Stimulated activated CD4-positive, alpha-beta T cell treated with anti-CD3 and anti-CD28 coated beads, Interleukin-4, amount 100 ng/mL, for 4 hours (primary cell): ENCODE measurements around the gene TTC4.

Source experiments
- DNase-seq, 2 experiments: peaks; one replicate each; pipeline ENCODE4 v3.0.0-alpha.2; 2020

The TTC4 gene

GRCh38 chr1:54705153-54705552, 10.5 kb upstream of the TTC4 start:
- no peak for DNase-seq

GRCh38 chr1:54706419-54706818, 9.2 kb upstream of the TTC4 start:
- no peak for DNase-seq

DNA sequence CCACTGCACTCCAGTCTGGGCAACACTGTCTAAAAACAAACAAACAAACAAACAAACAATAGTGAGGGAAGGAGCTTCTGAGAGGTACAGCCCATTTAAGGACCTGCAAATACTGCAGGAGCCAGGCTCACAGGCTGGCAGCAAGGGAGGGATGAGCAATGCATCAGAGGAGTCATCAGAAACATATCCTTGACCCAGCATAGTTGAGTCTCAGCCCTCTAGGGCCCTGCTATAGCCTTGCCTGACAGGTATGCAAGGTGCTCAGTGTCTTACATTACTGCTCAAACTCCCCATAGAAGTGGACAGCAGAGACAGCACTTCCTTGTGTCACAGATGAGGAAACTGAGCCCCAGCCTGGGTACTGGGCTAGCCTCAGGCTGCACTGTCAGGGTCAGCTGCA, 7.3 kb upstream of the TTC4 start:
- DNase-seq: no peak

GRCh38 chr1:54709547-54710292, 5.9 kb upstream of the TTC4 start:
- DNase-seq: no peak

GRCh38 chr1:54710434-54710833, 5.2 kb upstream of the TTC4 start:
- no peak for DNase-seq

DNA sequence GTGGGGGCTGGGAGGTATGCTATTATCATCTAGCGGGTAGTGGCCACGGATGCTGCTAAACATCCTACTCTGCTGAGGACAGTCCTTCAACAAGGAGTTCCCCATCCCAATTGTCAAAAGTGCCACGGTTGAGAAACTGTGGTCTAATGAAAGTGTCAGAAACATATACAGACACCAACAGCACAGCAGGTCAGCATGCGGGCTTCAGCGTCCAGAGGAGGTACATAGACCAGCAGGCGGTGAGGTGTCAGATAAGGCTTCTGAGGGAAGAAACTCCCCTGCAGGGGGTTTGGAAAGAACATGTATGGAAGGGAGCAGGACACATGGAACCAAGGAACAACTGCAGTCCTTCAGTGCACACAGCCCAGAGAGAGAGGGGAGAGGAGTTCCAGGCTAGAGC, 4.8 kb upstream of the TTC4 start:
- DNase-seq: no peak

GRCh38 chr1:54711536-54711935, 4.1 kb upstream of the TTC4 start:
- no peak for DNase-seq

DNA sequence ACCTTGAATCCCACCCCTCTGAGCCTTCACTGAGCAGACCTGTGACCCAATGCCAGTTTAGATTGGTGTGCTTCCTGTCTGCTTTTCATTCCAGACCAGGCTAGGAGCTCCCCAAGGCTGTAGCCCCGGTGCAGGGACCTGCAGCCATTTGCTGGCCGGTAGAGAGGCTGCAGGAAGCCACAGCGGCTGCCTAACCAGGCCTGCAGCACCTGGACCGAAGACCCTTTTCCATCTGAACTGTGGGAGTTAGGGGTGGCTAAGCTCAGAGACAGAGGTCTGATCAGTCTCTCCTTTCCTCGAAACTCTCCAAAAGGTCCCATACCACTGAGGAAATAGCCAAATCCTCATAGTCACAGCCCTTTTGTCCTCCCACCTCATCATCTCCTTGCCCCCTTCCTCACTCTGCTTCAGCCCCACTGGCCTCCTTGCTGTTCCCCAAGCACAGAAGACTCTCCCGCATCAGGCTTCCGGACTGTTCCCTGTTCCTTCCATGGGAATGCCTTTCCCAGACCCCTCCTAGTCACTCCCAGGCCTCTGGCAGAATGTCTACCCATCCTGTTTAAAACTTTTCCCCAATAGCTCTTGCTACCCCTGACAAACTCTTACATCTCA, 674 bp upstream of the TTC4 start:
- no peak for DNase-seq

DNA sequence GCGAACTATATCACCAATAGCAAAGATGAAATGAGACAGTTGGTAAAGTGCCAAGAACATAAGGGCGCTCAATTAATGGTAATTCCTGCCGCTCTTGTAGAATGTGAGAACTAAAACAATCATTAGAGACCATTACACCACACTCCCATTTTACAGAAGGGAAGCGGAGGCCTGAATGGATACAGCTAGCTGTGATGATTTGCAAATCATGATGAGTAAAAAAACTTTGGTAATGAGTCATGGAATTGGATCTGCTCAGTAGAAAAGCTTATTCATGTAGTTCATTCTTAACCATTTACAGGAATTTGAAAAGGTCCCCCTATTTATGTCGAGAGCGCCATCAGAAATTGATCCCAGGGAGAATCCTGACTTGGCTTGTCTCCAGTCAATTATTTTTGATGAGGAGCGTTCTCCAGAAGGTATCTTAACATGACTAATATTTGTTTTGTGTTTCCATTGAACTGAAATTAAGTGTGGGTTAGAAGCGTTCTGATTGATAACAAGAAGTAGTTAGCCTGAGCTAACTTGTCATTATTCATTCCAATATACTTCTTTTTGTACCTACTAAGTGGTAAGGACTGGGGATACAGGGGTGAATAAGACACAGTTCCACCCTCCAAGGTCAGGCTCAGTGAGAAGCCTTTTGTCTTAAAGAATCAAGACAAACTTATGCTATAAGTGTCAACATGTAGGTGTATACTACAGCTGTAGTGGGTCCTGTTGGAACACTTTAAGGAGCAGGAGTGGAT, 812 bp downstream of the TTC4 start:
- no peak for DNase-seq

DNA sequence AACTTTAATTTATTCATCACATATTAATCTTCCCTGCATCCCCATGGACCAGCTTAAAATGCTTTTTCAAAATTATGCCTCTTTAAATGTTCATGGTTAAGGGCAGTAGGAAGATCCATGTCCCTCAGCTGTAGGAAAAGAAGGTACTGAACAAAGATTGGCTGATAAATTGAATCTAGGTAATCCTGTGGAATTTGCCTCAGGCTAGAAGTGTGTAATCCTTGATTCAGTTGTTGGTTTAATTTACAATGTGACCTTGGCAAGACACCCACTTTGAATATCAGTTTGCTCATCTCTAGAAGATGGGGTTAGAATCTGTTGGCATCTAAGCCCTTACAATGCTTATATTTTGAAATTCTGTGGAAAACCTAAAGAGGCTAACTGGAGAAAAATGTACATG, 6.1 kb downstream of the TTC4 start:
- no peak for DNase-seq

GRCh38 chr1:54723985-54724384, 8.3 kb downstream of the TTC4 start:
- no peak for DNase-seq

DNA sequence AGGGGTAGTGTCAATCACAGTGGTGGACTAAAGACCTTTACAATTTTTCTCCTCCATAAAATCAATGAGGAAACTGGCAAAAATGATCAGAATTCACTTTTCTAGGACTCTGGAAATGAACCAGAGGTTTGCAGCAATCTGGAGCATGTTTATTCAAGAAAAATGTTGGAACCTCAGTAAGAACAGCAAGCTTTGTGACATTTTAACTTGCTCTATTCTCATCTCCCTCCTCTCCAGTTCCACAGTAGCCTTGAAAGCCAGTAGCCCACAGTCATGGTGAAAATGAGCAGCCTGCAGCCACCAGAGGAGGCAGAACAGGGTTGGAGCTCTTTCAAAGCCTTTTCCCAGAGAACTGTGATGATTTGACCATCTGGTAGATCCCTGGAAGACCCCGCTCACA, 9.1 kb downstream of the TTC4 start:
- DNase-seq: no peak

- DNase-seq: no peak
Measured at GRCh38 chr1:54728027-54728426, 12.4 kb downstream of the TTC4 start.

GRCh38 chr1:54736685-54737084, 21.0 kb downstream of the TTC4 start:
- DNase-seq: no peak

- DNase-seq: no peak
Measured at GRCh38 chr1:54738244-54738643, 22.6 kb downstream of the TTC4 start.

GRCh38 chr1:54741531-54741930, 25.9 kb downstream of the TTC4 start:
- DNase-seq: no peak

DNA sequence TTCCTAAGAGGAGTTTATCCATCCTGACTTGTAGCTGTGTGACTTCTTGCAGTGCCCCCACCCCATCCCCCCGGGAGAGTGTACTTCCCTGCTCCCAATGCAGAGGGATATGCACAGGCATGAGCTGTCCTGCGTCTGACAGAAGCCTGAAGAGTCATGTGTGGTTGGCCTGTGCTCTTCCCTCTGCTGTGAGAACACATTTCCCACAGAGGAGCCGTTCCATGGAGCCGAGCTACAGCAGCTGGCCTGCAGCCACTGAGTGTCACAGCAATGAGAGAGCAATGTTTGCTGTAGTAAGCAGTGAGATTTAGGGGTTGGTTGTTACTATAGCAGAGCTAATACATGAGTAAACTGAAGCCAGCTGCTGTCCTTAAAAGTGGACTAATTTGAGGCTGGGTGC, 26.6 kb downstream of the TTC4 start:
- DNase-seq: no peak

DNA sequence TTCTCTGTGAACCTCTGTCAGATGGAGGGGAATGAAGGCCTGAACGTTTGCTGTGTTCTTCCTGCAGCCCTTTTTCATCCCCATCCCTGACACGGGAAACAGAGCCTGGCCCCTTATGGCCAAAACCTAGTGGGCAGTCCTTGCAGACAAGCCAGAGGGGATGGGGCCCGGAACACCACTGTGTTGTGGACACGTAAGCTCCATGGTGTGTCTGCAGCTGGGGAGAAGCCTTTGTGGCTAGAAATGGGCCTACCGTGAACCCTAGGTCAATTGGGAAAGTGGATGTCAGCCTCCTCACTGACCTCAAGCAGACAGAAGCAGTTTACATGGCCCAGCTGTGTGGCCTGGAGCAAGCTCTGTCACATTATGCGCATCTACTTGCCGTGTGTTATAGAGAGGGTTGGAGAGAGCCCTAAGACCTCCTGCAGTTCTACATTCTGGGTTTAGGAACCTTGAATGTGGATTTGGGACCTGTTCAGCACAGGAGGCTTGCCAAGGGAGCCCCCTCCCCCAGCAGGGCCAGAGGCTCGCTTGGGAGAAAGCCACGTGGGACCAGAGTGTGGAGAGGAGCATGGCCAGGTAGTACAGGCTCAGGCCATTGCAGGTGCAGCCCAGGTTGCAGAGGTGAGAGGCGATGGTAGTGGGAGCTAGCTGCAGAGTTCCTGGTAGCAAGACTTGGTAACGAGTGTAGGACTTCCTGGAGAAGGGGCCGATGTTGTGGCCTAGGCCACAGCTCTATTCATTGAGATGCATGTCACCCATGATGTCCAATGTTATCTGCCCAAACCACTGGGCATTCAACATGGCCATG, 28.0 kb downstream of the TTC4 start:
- no peak for DNase-seq

- DNase-seq: no peak
Measured at GRCh38 chr1:54744696-54745095, 29.0 kb downstream of the TTC4 start.

GRCh38 chr1:54745274-54745673, 29.6 kb downstream of the TTC4 start:
- DNase-seq: no peak

- DNase-seq: no peak
Measured at GRCh38 chr1:54745864-54746263, 30.2 kb downstream of the TTC4 start.

DNA sequence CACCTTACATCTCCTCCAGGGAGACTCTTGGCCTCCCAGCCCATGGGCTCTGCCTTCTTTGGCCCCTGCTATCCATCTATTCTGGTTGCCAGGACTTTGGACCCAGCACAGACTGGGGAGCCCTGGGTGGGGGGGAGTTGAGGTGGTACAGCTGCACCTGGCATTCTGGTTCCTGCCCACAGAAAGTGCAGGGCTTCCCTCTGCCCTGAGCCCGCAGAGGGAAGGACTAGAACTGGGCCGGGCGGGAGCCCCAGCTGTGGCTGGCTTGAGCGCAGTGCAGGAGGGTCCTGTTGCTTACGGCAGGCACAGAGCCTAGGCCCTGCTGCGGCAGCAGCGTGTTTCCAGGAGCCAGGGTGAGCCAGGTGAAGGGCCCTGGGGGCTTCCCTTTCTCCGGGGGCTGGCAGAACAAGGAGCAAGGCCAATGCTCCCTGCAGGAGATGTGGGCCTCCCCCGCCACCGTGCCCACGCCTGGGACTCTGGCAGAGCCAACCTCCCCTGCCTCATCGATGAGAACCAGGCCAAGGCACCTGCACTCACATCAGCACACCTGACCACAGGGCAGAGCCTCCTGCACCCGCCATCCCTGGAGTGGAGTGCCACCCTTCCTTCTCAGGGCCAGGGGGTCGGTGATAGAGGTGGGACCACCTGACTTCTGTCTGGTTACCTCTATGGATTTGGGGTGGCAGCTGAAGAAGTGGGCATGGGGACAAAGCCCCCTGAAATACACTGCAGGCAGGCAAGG, 32.6 kb downstream of the TTC4 start:
- no peak for DNase-seq

DNA sequence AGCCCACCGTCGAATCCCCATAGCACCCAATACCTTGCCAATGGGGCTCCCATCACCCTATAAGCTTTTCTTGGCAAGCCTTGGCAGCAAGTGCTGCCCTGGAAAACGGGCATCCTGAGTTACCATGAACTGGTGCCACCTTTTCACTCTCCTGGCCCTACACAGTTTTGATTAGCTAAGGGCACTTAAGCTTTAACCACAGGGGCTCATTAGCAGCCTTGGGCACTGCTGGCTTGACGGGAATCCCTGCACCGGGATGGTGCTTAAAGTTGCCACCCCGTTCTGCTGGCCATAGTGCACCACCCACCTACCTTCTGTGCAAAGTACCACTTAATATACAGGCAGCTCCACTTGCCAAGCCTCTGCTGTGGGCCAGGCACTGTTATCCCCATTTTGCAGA, 34.9 kb downstream of the TTC4 start:
- no peak for DNase-seq
